EL (cell line): ENCODE measurements around the gene CHST15.
A peak's percentile ranks its signal among the peaks of the same experiment; 100 is the strongest.
"Not testable (repeated sequence)": the region's sequence is repeated elsewhere in the genome, so short reads cannot be mapped to it uniquely, and the experiment has no call there.

Experiments used
- DNase-seq: peaks from one replicate; pipeline ENCODE4 v3.0.0-alpha.2; 2016

The CHST15 gene

GRCh38 chr10:124123156-124123555 is 29.8 kb upstream of the CHST15 start:
- peak; percentile 53 for DNase-seq

- DNase-seq = no peak
Measured at GRCh38 chr10:124122211-124122610, 28.8 kb upstream of the CHST15 start.

- no peak for DNase-seq
Measured at GRCh38 chr10:124120410-124121061, 27.1 kb upstream of the CHST15 start.

- no peak for DNase-seq
Measured at GRCh38 chr10:124119946-124120345, 26.5 kb upstream of the CHST15 start.

DNA sequence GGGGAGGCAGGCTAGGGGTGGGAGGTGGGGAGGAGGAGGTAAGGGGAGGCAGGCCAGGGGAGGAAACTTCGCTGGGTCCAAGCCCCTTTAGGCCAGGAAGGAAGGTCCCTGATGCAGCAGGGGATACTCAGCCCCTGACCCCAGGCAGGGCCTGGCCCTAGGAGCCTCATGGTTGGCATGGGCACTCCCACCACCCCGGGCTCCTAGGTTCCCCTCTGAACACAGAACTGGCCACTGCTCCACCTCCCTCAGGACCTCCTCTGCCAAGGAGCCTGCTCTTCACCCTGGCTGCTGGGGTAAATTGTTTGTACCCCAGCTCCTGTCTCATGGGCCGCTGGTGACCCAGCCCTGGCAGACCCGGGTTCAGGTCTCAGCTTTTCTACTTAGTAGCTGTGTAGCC is 25.8 kb upstream of the CHST15 start:
- DNase-seq = no peak

GRCh38 chr10:124117833-124118232 is 24.4 kb upstream of the CHST15 start:
- DNase-seq = no peak

DNA sequence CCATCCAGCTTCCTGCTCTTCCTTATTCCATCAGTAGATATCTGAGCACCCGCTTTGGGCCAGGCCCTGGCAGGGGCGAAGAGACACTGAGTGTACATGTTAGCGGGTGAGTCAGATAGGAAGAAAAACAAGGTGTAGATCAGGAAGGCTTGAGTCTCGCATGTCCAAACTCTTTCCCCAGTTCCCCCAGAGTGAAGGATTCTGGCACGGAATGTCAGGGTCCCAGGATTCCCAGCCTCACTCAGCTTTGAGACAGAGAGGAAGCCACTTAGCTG is 24.1 kb upstream of the CHST15 start:
- DNase-seq = no peak

DNA sequence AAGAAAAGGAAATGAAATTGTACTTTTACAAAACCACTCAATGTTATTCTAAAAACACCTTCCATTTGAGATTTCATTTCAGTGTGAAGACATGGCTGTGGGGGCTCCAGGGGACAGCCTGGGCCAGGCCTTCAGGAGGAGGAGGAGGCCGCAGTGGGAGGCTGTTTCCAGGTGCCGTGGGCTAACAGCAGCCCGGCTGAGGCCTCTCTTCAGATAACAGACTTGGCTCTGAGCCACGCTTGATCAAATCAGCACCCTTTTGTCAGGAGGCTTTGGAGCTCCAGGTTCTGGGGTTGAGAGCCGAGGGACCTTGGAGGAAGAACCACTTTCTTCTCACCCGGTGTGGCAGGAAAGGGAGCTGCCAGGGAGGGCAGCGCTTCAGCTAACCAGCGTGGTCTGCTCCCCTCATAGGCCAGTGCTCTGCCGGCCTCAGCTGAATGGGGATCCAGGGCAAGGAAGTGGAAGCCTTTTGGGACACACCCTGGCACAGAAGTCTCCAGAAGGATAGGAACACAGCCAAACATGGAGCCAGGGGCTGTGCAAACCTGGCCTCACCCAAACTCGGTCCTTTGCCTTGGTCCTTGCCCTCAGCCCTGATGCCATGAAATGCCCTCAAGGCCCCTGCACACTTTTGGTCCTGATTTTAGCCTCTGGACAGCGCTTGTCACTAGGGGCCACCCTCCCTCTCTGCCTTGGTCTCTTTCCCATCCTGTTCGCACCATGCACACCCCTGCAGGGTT is 23.5 kb upstream of the CHST15 start:
- no peak for DNase-seq

GRCh38 chr10:124114696-124115095 is 21.3 kb upstream of the CHST15 start:
- DNase-seq = no peak

DNA sequence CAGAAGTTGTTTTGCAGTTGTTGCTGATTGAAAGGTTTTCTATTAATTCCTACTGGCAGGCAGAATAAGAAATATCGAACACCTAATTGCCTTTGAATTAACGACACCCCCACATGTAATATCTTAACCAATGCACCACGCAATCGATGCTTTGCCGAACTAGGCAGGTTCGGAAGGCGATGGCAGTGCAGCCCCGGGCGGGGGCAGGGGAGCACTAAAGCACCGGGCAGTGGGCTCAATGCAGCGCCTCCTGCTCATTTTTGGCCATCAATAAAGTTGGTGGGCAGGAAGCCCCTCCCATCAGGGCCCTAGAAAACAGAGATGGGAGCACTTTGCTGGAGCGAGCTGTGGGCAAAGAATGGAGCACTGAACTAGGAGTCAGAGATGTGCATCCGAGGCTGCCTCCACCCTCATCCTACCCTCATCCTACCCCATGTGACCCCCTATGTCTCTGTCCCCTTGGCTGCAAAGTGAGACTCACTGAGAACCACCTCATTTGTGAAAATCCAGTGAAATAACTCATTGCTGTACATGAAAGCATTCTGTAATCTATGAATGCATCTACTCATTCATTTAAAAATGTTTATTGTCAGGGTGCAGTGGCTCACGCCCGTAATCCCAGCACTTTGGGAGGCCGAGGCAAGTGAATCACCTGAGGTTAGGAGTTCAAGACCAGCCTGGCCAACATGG is 19.6 kb upstream of the CHST15 start:
- DNase-seq = no peak

- no peak for DNase-seq
Measured at GRCh38 chr10:124110882-124111281, 17.5 kb upstream of the CHST15 start.

GRCh38 chr10:124109261-124109660 is 15.9 kb upstream of the CHST15 start:
- no peak for DNase-seq

DNA sequence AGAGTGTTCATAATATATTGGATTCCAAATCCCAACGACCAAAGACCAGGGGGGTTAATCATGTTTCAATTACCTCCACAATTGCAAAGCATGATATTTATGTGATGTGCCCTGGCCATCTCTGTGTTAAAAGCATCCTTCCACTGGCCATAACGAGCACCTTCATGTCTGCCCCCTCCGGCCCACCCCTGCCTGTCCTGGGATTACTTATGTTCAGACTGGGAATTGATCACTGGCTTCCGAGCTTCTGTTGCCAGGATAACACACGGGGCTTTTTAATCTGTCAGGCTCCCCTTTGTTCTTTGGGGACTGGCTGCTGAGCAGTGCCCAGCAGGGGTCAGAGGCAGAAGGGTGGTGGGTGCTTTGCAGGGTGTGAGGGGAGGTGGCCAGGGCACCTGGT is 13.7 kb upstream of the CHST15 start:
- DNase-seq = no peak

DNA sequence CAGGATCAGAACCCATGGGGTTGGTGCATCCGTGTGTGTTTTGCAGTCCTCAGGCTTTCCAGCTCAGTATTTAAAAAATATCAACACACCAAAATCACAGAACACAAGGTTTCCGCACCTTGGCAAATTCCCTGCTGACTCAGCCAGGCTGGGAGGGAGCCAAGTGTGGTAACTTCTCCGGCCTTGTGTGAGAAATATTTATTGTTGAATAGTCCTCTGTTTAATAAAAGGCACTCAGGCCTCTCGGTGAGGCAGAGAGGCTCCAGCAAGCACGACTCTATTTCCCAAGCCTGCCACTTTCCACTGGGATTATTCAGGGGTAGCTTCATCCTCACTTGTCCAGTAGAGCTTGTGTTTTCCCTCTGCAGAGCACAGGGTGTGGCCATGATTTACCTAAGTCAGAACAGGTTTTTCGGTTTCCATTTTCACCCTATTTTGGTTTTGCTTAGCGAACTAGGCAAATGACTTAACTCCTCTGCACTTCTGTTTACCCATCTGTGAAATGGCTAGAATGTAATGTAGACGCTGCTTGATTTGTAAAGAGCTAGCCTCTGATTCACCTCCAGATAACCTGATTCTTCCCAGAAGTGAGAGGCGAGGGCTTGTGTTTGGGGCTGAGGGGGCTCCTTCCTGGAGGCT is 13.0 kb upstream of the CHST15 start:
- peak; percentile 66 for DNase-seq

DNA sequence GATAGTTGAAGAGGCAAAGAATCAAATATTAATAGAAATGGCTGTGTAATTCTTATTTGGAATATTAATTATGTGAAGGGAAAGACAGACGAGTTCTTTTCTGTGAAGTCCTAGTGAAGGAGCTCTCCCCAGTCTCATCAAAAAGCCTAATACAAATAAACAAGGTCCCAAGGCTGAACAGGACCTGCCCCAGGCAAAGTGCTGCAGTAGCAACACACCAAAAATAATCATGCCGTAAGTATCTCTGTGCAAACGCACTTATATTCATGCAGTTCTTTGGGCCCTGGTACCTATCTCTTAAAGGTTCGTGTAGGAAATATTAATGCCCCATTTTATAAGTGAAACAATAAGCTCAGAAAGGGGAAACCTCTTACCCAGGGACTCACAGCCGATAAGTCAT is 12.2 kb upstream of the CHST15 start:
- DNase-seq = peak; percentile 17

DNA sequence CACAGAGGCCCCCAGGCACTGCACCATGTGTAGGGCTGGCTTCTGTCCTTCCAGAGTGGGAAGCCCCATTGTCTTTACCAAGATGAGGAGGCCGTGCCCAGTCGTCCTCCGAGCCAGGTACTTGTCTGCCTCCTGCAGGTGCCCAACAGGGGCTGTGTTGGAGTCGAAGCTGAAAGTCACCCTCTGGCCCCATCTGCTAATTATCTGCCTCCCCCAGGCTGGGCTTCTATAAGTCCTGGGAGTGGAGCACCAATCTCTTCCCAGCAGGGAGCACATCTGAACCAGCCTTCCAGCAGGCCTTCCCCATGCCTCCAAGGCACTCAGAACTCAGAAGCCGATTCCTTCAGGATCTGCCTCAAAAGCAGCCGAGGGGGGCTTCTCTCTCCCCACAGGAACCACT is 11.6 kb upstream of the CHST15 start:
- DNase-seq = no peak

GRCh38 chr10:124104011-124104627 is 10.7 kb upstream of the CHST15 start:
- DNase-seq = no peak

GRCh38 chr10:124101351-124101750 is 8.0 kb upstream of the CHST15 start:
- DNase-seq = no peak

- not testable (repeated sequence) for DNase-seq
Measured at GRCh38 chr10:124100651-124101050, 7.3 kb upstream of the CHST15 start.

GRCh38 chr10:124100124-124100523 is 6.7 kb upstream of the CHST15 start:
- DNase-seq = no peak

- no peak for DNase-seq
Measured at GRCh38 chr10:124099604-124100003, 6.2 kb upstream of the CHST15 start.

DNA sequence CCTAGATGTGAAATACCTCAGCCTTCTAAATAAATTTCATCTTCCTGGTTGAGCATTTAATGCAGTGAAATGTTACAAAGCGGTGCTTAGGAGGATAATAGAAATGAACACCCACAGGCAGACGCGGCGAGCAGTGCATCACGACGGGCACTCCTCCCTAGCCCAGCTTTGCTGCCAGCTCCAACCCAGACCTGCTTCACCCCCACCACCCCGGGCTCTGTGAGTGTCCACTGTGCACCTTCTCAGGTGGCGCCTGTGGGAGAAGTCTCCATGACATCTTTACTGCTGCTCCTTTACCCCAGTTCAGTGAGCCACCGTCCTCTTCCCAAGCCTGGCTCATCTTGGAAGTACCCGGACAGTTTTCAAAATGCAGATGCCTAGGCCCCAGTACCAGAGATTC is 5.2 kb upstream of the CHST15 start:
- DNase-seq = no peak

DNA sequence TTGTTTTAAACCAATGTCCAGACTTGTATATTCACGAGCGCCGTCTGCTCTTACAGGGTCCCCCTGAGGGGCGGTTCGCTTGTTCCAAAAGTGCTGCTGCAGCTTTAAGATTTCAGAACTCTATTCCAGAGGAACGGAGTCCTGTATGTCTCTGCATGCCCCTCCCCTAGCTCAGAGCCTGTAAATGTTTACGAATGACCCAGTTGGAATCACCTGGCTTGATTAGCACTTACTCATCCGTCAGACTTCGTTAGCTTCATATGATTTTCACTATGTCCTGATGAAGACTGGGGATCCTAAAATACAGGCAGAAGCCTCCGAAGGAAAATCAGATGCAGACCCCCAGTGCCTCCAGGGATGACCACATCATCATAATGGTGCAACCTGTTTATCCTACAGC is 4.5 kb upstream of the CHST15 start:
- no peak for DNase-seq

DNA sequence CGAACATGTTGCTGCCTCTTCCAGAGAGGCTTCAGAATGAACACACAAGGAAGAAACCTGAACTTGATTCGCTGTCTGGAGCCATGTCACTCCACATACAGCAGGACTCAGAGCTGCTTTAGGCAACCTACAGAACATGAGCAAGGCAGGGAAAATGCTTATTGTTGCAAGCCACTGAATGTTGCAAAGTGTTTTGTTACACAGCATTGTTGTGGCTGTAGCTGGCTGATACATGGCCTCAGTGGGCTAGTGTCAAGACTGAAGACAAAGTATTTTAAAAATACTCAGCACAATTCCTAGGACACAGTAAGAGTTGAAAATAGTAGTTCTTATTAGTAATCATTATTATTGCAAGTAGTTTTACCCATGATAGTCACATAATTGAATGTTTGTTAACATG is 3.1 kb upstream of the CHST15 start:
- DNase-seq = no peak
